Heart left ventricle (tissue), 16 donors: ENCODE measurements around the gene MYH15. TPM values are rescaled to one million over a fixed set of nuclear protein-coding genes. Genes with fewer than 3 reads are reported as not detected.

ENCODE experiments used
- ATAC-seq, 4 donors: fragments of 200-7000 bp; cut with Tn5 transposase; one replicate each; pipeline ENCODE4 v1.9.1; 2020 to 2022; ENCODE audit warnings: moderate library complexity in 4 of 4, mild to moderate bottlenecking in 3 of 4, moderate number of reproducible peaks in 1 of 4
- DNase-seq, 5 donors: peaks; one replicate each; pipeline ENCODE4 v3.0.0-alpha.2; 2020
- H3K27ac ChIP-seq, 12 donors: fragments of 200-600 bp; sonication (generic) in 4 of 12; one replicate each; pipeline versions ENCODE4 v1.5.0 to v1.8.0; 2016 to 2022; ENCODE audit warnings: mild to moderate bottlenecking in 2 of 12
- H3K27me3 ChIP-seq, 9 donors: fragments of 200-600 bp; sonication (generic) in 2 of 9; one replicate each; pipeline versions ENCODE4 v1.5.1 to v1.8.0; 2016 to 2022; ENCODE audit warnings: mild to moderate bottlenecking in 3 of 9
- H3K36me3 ChIP-seq, 9 donors: fragments of 200-600 bp; sonication (generic) in 2 of 9; one replicate each; pipeline versions ENCODE4 v1.5.0 to v1.8.0; 2018 to 2022; ENCODE audit warnings: mild to moderate bottlenecking in 2 of 9
- H3K4me1 ChIP-seq, 12 donors: fragments of 200-600 bp; sonication (generic) in 4 of 12; one replicate each; pipeline versions ENCODE4 v1.5.0 to v1.8.0; 2016 to 2022; ENCODE audit warnings: mild to moderate bottlenecking in 3 of 12
- H3K4me3 ChIP-seq, 12 donors: fragments of 200-600 bp; sonication (generic) in 4 of 12; one replicate each; pipeline versions ENCODE4 v1.5.0 to v1.8.0; 2017 to 2022; ENCODE audit warnings: mild to moderate bottlenecking in 9 of 12, moderate library complexity in 4 of 12
- H3K9me3 ChIP-seq, 12 donors: fragments of 200-600 bp; sonication (generic) in 4 of 12; one replicate each; pipeline versions ENCODE4 v1.5.0 to v1.8.0; 2016 to 2022; ENCODE audit warnings: mild to moderate bottlenecking in 1 of 12
- CTCF ChIP-seq, 12 donors: fragments of 200-600 bp; sonication (generic) in 4 of 12; IDR thresholded peaks; one replicate each; pipeline versions ENCODE4 v1.5.0 to v1.8.0; 2018 to 2022; ENCODE audit warnings: antibody characterized with exemption in 12 of 12, mild to moderate bottlenecking in 5 of 12
- POLR2A ChIP-seq, 2 donors: fragments of 450-650 bp; IDR thresholded peaks; one replicate each; pipeline ENCODE4 v1.6.1; 2017; ENCODE audit warnings: antibody characterized with exemption in 2 of 2, mild to moderate bottlenecking in 2 of 2, moderate library complexity in 2 of 2
- WGBS, 4 donors: extraction: QIAGEN DNeasy Blood & Tissue Kit in 2 of 4; methylation state at CpG; one replicate each; pipeline versions ENCODE4 v1.1.5 to v1.1.7; 2013 to 2018; 5-methylcytosine and 5-hydroxymethylcytosine counted together
- intact Hi-C, 10 donors: fragments of 100-400 bp; cut with DNase I; formaldehyde crosslinking; loops; one replicate each; pipeline versions ENCODE4 v1.11.1 to v1.14.2; 2022
- polyA plus RNA-seq, 2 donors: library from polyadenylated mRNA; stranded (reverse); fragments of 200-250 nt; gene quantifications; one replicate each; pipeline ENCODE4 v1.2.3, GENCODE V29; 2013
- total RNA-seq, 9 donors: library from RNA; depleted of rRNA in 2 of 9; stranded (reverse); fragments of >200 nt in 2 of 9; fragmentation: NEBNext Ultra II Directional in 3 of 9; extraction: Animal tissue kit (Norgen Biotek cat#: 25700) in 3 of 9; gene quantifications; one replicate each; pipeline versions ENCODE4 v1.1.0 to v1.2.4, GENCODE V29; 2016 to 2023
- donor health status: ischemic (EF 13 %, LVEDD 7.1; RV severe dilation, severe dysfunction).
- donor health status: healthy with polysubstance abuse.
- donor health status: DM: no; HTN: yes; CAD: no.
- donor health status: DM: no; HTN: no; CAD: no.
- donor health status: ischemic (EF 25% LVEDD 6.9; RV normal size, moderate dysfunction).
- donor health status: ischemic (EF 25% LVEDD 5.7; RV mildly dilated, moderate dysfunction).
- donor health status: healthy.
- donor health status: DM: yes; HTN: yes; CAD: no.
- donor health status: ischemic (EF 35%, LVEDD 5.7; RV mildly dilated, moderate dysfunction).
- donor health status: nonischemic (EF 11% LVEDD 7.7; RV severe dilation, severe dysfunction).
- donor health status: DM: yes; HTN: yes; CAD: no.
- donor health status: PGD.
- donor health status: ischemic (EF 29% LVEDD 5.4; RV normal size, mild dysfunction).
- donor health status: nonischemic (EF 23%, LVEDD 6.1; RV moderate dilation, normal function).

The MYH15 gene
- total and polyA plus RNA-seq, 11 donors: 0.08 to 1.2 (median 0.27) TPM

GRCh38 chr3:108342837-108343486 lies 167.4 kb downstream of the MYH15 start:
- intact Hi-C loops: no loop called here
- ATAC-seq: no peak
- 52 to 74% (median 66%) methylated on average over 4 of the region's 4 CpGs for WGBS, 4 donors

DNA sequence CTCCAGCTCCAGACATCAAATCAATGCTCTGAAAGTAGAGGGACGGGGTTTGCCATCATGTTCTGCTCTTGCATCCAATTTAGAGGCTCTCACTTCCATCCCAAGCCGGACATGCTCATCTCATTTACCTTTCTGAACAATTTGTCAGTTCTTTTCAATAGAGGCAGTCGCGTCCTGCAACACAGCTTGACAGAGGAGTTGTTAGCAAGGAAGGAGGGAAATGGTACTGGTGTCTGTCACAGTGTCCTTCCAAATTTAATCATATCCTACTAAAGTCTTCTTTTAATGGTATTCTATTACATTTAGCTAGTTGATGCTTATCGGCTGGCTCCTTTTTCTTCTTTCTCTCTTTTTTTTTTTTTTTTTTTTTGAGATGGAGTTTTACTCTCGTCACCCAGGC lies 168.5 kb downstream of the MYH15 start:
- WGBS, 4 donors: 66 to 92% (median 89%) methylated on average over 6 of the region's 6 CpGs

More at GRCh38 chr3:108342837-108343486, 167.4 kb downstream of the MYH15 start:
- no peaks in the 10 kb centered on the region for H3K9me3 ChIP-seq
- no peaks in the 10 kb centered on the region for H3K36me3 ChIP-seq
- TF ChIP-seq CTCF (IDR thresholded peaks at IDR 0.05) (no peak), POLR2A (IDR thresholded peaks at IDR 0.05) (no peak)
- no peak overlapping the region for H3K27ac ChIP-seq
- DNase-seq: no peak
- H3K4me1 ChIP-seq: peaks cover 0 to 3% (median 0%) of the 10 kb centered on the region in 12 donors
- no peak overlapping the region for H3K4me3 ChIP-seq
- H3K27me3 ChIP-seq: no peaks in the 10 kb centered on the region

DNA sequence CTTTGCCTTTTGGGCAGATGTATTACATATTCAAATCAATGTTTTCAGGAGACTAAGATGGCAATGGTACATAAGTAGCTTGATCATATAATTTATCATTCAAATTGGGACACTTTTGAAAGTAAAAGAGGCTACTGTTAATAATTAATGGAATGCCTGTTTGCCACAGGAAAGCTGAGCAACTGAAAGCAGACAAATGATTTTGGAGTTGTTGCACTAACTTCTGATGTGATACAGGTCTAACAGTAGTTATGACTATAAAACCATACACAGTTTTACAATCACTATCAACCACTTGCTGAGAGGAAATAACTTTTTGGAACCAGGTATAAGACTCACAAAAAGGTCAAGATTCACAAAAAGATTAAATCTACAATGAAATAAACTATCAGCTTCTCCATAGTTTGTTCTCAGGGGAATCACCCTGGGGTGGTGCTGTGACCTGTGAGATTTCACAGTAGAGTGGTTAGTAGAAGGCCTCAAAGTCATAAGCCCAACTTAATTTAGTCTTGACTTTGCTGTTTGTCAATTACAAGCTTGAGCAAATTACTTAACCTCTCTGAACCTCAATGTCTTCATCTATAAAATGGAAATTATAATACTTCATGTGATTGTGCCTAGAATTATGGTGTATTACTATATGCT lies 171.4 kb downstream of the MYH15 start:
- H3K27ac ChIP-seq: no peak overlapping the region
- no peaks in the 10 kb centered on the region for H3K36me3 ChIP-seq
- ATAC-seq (no peak), DNase-seq (no peak)
- intact Hi-C loops: no loop called here
- no peaks in the 10 kb centered on the region for H3K4me1 ChIP-seq
- H3K27me3 ChIP-seq: no peaks in the 10 kb centered on the region
- no peak overlapping the region for H3K4me3 ChIP-seq
- no peak for TF ChIP-seq POLR2A (IDR thresholded peaks at IDR 0.05)
- TF ChIP-seq CTCF (IDR thresholded peaks at IDR 0.05): no peak
- H3K9me3 ChIP-seq: no peaks in the 10 kb centered on the region

More for the DNA sequence above, 168.5 kb downstream of the MYH15 start:
- peaks cover 0 to 3% (median 0%) of the 10 kb centered on the region in 12 donors for H3K4me1 ChIP-seq
- ATAC-seq (no peak), DNase-seq (no peak)
- H3K4me3 ChIP-seq: no peak overlapping the region
- H3K36me3 ChIP-seq: no peaks in the 10 kb centered on the region
- no peak for TF ChIP-seq POLR2A (IDR thresholded peaks at IDR 0.05)
- no peak for TF ChIP-seq CTCF (IDR thresholded peaks at IDR 0.05)
- no peaks in the 10 kb centered on the region for H3K27me3 ChIP-seq
- no peaks in the 10 kb centered on the region for H3K9me3 ChIP-seq
- intact Hi-C loops: no loop called here
- no peak overlapping the region for H3K27ac ChIP-seq

- WGBS, 4 donors: 75 to 91% (median 82%) methylated on average over 1 of the region's 1 CpG
- Histone ChIP-seq H3K4me3 (no peak overlapping the region), H3K27ac (no peak overlapping the region), H3K36me3 (no peaks in the 10 kb centered on the region), H3K27me3 (no peaks in the 10 kb centered on the region), H3K9me3 (no peaks in the 10 kb centered on the region), H3K4me1 (no peaks in the 10 kb centered on the region)
- TF ChIP-seq CTCF (IDR thresholded peaks at IDR 0.05) (no peak), POLR2A (IDR thresholded peaks at IDR 0.05) (no peak)
- DNase-seq (no peak), ATAC-seq (no peak)
- intact Hi-C loops: no loop called here
Measured at GRCh38 chr3:108334701-108335100, 175.7 kb downstream of the MYH15 start.
